Body of pancreas (tissue), 4 donors: ENCODE data around the gene PPDPF.

Experiments used
- CTCF ChIP-seq, 7 experiments: fragments of 450-650 bp in 4 of 7; fragments of 200-600 bp in 3 of 7; sonication (generic) in 3 of 7; IDR thresholded peaks; one replicate each; pipeline ENCODE4 v1.5.1; 2016 to 2019; ENCODE audit warnings: antibody characterized with exemption in 7 of 7
- POLR2A ChIP-seq, 3 donors: fragments of 450-650 bp; IDR thresholded peaks; one replicate each; pipeline ENCODE4 v1.6.1; 2016; ENCODE audit warnings: antibody characterized with exemption in 3 of 3, mild to moderate bottlenecking in 2 of 3

GRCh38 chr20:63558804-63559484 lies 38.4 kb downstream of the PPDPF start:
- no peak for TF ChIP-seq CTCF (IDR thresholded peaks at IDR 0.05)
- no peak for TF ChIP-seq POLR2A (IDR thresholded peaks at IDR 0.05)
